GM18499 (cell line): ENCODE data around the gene TAPBP.
"Not testable (repeated sequence)": the region's sequence is repeated elsewhere in the genome, so short reads cannot be mapped to it uniquely, and the experiment has no call there.

Source experiments
- ATAC-seq: cut with Tn5 transposase; IDR thresholded peaks from one replicate; pipeline ENCODE4 v1.9.1; 2021; ENCODE audit warnings: moderate number of reproducible peaks; ENCODE audit not compliant: insufficient read depth, unreplicated experiment

TAPBP gene

DNA sequence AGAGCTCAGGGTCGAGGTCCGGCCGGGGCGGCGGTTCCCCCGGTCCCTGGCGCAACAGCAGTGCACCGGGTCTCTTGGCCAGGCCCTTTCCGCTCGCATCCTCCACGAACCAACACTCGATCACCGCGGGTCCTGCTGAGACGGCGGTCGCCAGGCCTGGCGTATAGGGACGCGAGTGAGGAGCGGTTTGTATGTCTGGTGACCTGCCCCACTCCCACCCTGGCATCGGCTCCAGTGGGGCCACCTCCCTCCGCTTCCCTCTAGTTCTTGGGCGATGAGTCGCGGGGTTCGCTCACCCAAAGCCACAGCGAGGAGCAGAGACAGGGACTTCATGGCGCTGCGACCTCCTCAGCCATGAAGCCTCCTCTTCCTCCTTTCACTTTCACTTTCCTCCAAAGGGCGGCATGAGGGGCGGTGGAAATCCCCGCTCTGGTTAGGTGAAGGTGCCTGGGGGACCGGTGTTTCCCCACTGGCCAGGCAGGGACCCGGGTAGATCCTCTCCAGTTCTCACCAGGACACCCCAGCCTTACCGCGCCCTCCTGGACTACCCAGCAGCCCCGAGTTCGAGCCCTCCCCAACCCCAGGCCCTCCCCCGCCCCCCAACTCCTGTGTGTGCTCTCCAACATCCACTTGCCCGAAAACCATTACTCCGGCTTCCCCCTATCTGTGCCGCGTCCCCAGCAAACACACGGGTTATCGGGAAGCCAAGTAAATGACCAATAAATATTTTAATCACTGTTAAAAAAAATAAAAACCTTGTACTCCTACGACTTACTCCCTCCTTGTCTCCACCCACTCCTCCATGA is at the start of gene TAPBP:
Gene TAPBP, minus strand, starts transcription at position 370 of the 806 bp plus-strand sequence. Its CDS starts 37 bp downstream, at position 333.
- no peak for ATAC-seq

DNA sequence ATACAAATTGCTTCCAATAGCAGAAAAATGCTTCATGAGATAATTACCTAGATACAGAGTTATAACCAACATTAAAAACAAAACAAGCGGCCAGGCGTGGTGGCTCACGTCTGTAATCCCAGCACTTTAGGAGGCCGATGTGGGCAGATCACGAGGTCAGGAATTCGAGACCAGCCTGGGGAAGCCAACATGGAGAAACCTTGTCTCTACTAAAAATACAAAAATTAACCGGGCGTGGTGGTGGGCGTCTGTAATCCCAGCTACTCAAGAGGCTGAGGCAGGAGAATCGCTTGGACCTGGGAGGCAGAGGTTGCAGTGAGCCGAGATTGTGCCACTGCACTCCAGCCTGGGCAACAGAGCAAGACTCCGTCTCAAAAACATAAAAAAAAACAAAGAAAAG is 49.6 kb upstream of the TAPBP start:
- not testable (repeated sequence) for ATAC-seq

DNA sequence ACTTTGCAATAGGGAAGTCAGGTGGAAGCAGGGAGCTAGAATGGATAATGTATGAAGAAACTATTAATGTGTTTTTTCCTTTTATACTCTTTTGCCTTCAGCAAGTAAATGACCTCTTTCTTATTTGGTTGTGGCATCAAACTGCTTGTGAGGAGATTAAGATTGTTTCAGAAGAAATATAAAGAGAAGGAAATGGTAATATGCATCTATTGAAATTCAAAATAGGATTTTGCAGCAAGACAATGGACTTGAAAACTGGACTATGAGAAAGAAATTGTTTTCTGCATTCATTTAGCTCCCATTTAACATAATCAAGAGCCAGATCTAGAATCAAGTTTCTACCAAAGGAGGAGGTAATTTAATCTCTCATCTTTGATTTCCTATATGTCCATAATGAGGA is 45.5 kb upstream of the TAPBP start:
- ATAC-seq = no peak

DNA sequence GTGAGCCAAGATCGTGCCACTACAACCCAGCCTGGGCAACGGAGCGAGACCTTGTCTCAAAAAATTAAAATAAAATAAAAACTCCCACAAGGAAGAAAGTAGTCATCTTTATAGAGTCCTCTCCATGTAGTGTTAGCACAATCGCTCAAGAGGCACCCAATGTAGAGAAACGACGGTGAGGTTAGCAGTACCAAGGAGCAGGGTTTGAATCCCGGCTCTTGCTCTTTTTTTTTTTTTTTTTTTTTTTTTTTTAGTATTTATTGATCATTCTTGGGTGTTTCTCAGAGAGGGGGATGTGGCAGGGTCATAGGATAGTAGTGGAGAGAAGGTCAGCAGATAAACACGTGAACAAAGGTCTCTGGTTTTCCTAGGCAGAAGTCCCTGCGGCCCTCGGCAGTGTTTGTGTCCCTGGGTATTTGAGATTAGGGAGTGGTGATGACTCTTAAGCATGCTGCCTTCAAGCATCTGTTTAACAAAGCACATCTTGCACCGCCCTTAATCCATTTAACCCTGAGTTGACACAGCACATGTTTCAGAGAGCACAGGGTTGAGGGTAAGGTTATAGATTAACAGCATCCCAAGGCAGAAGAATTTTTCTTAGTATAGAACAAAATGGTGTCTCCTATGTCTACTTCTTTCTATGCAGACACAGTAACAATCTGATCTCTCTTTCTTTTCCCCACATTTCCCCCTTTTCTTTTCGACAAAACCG is 43.4 kb upstream of the TAPBP start:
- not testable (repeated sequence) for ATAC-seq

DNA sequence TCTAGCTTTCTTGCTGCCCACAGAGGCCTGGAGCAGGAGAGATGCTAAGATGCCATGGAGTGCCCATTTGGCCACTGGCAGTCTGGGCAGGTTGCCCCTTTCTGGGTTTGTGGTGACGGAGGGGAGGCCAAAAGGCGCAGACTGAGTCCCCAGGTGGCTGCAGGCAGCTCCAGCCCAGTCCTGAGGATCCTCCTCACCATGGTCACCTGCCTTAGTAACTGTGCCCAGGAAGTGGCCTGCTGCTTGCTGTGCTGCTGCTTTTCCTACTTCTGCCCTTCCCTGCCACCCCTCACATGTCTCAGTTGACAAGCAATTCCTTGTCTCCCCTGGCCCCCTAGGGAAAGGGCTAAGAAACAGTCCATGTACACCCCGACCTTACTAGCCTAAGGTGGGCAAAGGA is 42.4 kb upstream of the TAPBP start:
- ATAC-seq = no peak

DNA sequence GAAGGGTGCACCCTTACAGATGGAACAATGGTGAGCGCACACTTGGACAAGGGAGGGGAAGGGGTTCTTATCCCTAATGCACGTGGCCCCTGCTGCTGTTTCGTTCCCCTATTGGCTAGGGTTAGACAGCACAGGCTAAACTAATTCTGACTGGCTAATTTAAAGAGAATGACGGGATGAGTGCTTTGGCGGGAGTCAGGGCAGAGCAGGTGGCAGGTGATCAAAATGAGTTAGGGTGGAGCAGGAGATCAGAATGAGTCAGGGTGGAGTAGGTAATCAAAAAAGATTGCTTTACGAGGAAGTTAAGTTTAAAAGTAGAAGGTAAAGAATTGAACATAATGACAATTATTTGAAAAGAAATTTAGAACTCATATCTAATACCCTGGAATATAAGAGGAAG is 42.0 kb upstream of the TAPBP start:
- not testable (repeated sequence) for ATAC-seq

DNA sequence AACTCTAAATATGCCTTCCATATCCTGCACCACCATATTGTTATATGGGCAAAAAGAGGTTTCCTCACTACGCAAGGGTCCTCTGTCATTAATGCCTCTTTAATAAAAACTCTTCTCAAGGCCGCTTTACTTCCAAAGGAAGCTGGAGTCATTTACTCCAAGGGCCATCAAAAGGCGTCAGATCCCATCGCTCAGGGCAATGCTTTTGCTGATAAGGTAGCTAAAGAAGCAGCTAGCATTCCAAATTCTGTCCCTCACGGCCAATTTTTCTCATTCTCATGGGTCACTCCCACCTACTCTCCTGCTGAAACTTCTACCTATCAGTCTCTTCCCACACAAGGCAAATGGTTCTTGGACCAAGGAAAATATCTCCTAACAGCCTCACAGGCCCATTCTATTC is 33.9 kb upstream of the TAPBP start:
- no peak for ATAC-seq

DNA sequence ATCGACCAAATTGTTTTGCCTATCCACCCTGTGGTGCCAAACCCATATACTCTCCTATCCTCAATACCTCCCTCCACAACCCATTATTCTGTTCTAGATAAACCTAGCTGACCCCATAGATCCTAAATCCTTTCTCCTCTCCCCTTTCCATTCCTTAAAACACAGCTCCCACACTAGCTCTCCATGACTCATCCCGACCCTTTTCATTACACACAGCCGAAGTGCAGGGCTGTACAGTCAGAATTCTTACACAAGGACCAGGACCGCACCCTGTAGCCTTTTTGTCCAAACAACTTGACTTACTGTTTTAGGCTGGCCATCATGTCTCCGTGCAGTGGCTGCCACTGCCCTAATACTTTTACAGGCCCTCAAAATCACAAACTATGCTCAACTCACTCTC is 33.1 kb upstream of the TAPBP start:
- not testable (repeated sequence) for ATAC-seq

DNA sequence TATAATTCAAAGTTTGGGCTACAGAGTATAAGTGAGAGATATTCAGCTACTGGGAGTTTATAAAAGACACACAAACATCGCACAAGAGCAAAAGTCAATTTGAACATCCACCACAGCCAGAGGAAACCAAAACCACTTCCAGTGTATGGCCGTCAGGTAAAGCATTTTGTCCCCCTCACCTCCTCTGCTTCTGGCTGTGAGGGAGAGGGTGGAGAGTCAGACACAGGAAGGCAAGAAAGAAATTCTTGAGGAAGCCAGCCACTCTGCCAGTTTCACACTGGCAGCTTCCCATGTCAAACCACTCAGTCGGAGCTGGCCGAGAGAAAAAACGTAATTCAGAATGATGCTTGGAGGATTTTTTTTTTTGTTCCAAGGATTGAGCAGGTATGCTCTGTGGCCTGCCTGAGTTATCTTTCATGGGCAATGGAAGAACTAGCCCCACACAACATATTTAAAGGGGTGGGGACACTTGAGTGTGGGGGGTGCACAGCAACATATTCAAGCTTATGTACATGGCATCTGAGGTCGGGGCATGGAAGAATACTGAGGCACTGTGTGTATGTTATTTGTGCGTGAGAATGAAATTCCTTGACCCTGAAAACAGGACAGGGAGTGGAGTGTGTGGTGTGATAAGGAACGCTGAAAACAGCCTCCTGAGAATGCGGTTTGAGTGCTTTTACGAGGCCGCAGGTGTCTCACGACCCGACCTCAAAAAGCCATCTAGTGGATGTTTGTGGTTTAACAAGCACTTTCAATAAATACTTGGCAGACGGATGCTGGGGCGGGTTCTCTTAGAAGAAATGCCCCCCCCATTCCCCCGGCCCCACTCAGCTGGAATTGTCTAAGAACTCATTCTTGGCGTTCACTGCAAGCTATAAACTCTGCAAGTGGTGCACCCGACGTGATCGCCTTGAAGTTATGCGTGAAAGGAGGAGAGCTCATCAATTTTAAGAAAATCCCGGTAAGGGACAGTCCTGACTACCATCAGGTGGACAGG is 31.1 kb upstream of the TAPBP start:
- ATAC-seq = no peak

DNA sequence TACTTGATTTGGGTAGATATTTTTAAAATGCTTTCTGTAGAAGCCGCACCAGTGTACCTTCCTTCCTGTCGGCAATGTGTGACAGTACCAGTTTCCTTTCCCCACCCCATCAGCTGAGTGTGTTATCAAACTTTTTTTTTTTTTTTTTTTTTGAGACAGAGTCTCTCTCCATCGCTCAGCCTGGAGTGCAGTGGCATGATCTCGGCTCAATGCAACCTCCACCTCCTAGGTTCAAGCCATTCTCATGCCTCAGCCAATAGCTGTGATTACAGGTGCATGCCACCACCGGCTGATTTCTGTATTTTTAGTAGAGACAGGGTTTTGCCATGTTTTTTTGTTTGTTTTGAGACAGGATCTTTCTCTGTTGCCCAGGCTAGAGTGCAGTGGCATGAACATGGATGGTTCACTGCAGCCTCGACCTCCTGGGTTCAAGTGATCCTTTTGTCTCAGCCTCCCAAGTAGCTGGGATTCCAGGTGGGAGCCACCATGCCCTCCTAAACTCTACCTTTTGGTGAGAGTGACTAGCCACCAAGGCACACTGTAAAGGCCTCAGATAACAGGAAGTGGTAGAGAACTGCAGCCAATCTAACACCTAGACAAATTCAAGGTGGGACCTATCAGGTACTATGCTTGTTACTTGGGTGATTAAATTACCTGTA is 30.2 kb upstream of the TAPBP start:
- no peak for ATAC-seq

DNA sequence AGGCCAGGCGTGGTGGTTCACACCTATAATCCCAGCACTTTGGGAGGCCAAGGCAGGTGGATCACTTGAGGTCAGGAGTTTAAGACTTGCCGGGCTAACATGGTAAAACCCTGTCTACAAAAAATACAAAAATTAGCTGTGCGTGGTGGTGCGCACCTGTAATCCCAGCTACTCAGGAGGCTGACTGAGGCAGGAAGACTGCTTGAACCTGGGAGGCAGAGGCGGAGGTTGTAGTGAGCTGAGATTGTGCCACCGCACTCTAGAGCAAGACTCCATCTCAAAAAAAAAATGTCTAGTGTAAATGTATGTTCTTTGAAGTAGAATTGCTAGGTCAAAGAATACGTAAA is 29.7 kb upstream of the TAPBP start:
- not testable (repeated sequence) for ATAC-seq

DNA sequence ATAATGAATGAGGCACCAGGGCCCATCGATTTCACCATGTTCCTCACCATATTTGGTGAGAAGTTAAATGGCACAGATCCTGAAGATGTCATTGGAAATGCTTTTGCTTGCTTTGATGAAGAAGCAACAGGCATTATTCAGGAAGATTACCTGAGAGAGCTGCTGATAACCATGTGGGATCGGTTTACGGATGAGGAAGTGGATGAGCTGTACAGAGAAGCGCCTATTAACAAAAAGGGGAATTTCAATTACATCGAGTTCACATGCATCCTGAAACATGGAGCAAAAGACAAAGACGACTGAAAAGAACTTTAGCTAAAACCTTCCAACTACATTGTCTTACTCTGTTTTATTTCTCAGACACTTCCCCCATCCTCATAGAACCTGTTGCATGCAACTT is 25.3 kb upstream of the TAPBP start:
- no peak for ATAC-seq

DNA sequence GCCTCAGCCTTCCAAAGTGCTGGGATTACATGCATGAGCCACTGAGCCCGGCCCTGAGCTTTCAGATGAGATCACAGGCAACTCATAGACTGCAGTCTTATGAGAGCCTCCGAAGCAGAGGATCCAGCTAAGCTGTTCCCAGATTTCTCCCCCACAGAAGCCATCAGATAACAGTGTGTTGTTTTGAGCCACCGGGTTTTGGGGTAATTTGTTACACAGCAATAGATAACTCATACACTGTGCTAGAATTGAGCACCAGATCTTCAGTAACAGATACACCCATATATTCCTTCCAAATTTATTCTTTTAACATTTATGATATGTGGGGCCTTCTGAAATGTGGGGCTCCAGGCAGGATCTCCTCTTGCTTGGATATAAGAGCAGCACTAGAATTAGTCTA is 22.6 kb upstream of the TAPBP start:
- ATAC-seq = no peak

DNA sequence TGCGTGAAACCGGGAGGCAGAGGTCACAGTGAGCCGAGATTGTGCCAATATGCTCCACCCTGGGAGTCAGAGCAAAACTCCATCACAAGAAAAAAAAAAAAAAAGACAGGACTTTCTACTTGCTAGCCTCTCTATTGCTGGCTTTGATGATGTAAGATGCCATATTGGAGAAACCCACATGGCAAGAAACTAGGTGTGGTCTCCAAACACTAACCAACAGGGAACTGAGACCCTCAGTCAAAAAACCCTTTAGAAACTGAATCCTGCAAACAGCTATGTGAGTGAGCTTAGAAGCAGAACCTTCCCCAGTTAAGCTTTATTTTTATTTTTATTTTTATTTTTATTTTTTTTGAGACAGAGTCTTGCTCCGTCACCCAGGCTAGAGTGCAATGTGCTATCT is 22.0 kb upstream of the TAPBP start:
- no peak for ATAC-seq

DNA sequence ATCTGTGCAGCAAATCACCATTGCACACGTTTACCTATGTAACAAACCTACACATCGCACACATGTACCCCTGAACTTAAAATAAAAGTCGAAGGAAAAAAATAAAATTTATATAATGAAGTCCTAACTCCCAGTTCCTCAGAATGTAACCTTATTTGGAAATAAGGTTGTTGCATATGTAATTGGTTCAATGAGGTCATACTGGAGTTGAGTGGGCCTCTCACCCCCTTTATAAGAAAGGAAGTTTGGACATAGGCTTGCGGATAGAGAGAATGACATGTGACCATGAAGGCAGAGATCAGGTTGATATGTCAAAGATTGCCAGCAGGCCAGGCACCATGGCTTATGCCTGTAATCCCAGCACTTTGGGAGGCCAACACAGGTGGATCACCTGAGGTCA is 19.8 kb upstream of the TAPBP start:
- ATAC-seq = no peak

DNA sequence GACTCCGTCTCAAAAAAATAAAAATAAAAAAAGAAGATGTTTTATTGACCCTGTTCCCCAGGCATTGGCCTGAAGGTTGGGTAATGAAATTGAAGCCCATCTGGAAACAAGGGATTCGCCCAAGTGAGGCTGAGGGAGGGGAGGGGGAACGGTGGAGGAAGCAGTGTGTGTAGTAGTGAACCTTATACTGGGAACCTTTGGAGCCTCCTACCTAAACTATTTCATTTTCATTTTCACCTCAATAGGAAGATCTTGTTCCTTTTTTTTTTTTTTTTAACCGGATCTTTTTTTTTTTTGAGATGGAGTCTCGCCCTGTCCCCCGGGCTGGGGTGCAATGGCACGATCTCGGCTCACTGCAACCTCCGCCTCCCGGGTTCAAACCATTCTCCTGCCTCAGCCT is 16.9 kb upstream of the TAPBP start:
- no peak for ATAC-seq

DNA sequence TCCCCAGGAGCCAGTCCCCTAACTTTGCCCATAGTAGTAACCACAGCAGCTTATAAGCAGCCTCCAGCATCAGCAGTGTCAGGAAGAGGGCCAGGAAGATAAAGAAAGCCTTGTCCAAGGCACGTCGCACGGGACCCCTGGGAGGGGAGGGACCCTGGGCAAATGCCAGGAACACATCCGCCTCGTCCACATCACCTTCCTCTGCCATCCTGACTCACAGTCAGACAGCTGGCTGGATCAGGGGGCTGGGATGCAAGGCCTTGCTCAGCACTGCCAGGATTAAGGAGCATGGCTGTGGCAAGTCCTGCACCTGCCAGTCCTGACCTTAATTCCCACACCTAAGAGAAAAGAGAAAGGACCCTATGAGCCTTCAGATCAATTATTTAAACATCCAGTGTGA is 15.2 kb upstream of the TAPBP start:
- ATAC-seq = no peak

DNA sequence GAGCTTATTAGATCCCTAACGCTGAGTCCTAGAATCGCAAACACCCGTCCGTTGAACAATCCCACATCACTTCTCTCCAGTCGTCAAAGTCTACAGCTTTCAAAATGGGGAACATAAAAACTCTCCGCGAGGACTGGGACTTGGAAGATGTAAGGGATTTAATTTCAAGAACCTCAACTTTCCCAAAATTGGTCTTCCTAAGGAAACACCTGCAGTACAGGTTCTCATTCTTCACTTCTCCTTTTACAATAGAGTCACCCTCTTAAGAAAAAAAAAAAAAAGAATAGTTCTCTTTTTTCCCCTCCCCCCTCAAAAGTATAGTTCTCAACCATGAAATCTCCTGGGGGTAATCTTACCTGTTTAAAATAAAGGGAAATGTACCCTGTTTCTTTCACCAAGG is 10.2 kb upstream of the TAPBP start:
- no peak for ATAC-seq

DNA sequence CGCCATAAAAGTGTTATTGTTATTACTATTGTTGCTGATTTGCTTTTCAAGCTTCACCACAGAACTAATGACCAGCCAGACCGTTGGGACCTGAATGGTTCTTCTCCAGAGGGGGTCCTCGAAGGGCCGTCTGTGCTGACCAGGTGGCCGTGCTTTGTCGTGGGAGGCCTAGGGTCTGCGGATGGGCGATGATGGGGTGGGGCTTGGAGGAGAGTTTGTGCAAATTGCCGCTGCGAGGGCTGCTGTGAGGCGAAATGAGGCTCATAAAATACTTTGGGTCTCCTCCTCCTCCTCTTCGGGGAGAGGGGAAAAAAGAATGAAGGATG is 9.7 kb upstream of the TAPBP start:
- ATAC-seq = no peak

DNA sequence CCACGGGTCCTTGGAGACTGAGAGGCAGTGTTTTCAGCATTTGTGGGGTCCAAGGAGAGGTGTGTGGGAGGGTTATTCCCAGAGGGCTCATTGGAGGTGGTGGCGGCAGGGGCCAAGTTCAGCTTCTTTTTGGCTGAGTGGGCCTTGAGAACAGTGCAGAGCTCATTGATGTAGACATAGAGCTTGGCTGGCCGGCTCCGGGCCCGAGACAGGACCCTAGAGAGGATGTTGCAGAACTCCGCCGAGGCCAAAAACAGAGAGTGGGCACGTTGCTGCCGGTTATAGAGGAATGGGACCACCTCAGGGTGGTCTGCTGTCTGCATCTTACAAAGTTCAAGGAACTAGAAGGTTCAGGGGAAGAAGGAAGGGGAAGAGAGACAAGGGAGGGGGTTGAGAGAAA is 7.3 kb upstream of the TAPBP start:
- no peak for ATAC-seq
